HepG2 (cell line): ENCODE measurements around the gene SENP5. TPM values are rescaled to one million over a fixed set of nuclear protein-coding genes. Genes with fewer than 3 reads are reported as not detected.
A peak's percentile ranks its signal among the peaks of the same experiment; 100 is the strongest.

Source experiments
- BCL6 ChIP-seq: IDR thresholded peaks from 2 replicates; pipeline ENCODE4 v1.6.1; 2016; ENCODE audit warnings: missing genetic modification reagents, missing compliant biosample characterization
- CC2D1A ChIP-seq: sonication (generic); formaldehyde crosslinking; IDR thresholded peaks from 2 replicates; pipeline ENCODE4 v1.8.1; 2023; ENCODE audit warnings: mild to moderate bottlenecking, missing genetic modification reagents
- CCAR2 ChIP-seq: fragments of 200-400 bp; formaldehyde crosslinking; optimal IDR thresholded peaks from 2 replicates; pipeline ENCODE3; 2018; ENCODE audit warnings: low read depth, mild to moderate bottlenecking, low read length, moderate library complexity
- FOXK1 ChIP-seq: sonication (generic); formaldehyde crosslinking; IDR thresholded peaks from 2 replicates; pipeline ENCODE4 v1.4.0; 2020; ENCODE audit warnings: low read depth, missing genetic modification reagents, borderline replicate concordance
- HDAC2 ChIP-seq: sonication (generic); formaldehyde crosslinking; IDR thresholded peaks from 2 replicates; pipeline ENCODE4 v1.4.0; 2020; ENCODE audit warnings: missing genetic modification reagents
- NR3C1 ChIP-seq: sonication (generic); formaldehyde crosslinking; IDR thresholded peaks from 2 replicates; pipeline ENCODE4 v1.4.0; 2020; ENCODE audit warnings: missing genetic modification reagents
- PAF1 ChIP-seq: IDR thresholded peaks from 2 replicates; pipeline ENCODE4 v1.6.1; 2016; ENCODE audit warnings: missing genetic modification reagents, missing compliant biosample characterization
- PCBP2 ChIP-seq: fragments of 200-400 bp; formaldehyde crosslinking; optimal IDR thresholded peaks from 2 replicates; pipeline ENCODE3; 2018; ENCODE audit warnings: low read length, low read depth; ENCODE audit not compliant: poor library complexity, severe bottlenecking
- SIN3A ChIP-seq: IDR thresholded peaks from 2 replicates; pipeline ENCODE4 v1.6.1; 2011; ENCODE audit warnings: low read depth, mild to moderate bottlenecking, control low read depth, low read length, borderline replicate concordance
- SRF ChIP-seq: IDR thresholded peaks from 2 replicates; pipeline ENCODE4 v1.6.1; 2011; ENCODE audit warnings: mild to moderate bottlenecking, low read depth, low read length, moderate library complexity
- TBX2 ChIP-seq: sonication (generic); formaldehyde crosslinking; IDR thresholded peaks from 2 replicates; pipeline ENCODE4 v1.5.0; 2020; ENCODE audit warnings: missing genetic modification reagents, mild to moderate bottlenecking, borderline replicate concordance
- TFDP1 ChIP-seq: IDR thresholded peaks from 2 replicates; pipeline ENCODE4 v1.6.1; 2016; ENCODE audit warnings: missing compliant biosample characterization, missing genetic modification reagents, borderline replicate concordance
- ZBTB38 ChIP-seq: sonication (generic); formaldehyde crosslinking; IDR thresholded peaks from 2 replicates; pipeline ENCODE4 v1.5.1; 2020; ENCODE audit warnings: mild to moderate bottlenecking, missing genetic modification reagents
- ZIK1 ChIP-seq: sonication (generic); formaldehyde crosslinking; IDR thresholded peaks from 2 replicates; pipeline ENCODE4 v1.5.0; 2020; ENCODE audit warnings: mild to moderate bottlenecking, low read depth, missing genetic modification reagents, borderline replicate concordance
- ZNF180 ChIP-seq: sonication (generic); formaldehyde crosslinking; IDR thresholded peaks from 2 replicates; pipeline ENCODE4 v1.4.0; 2020; ENCODE audit warnings: low read depth, missing genetic modification reagents, borderline replicate concordance
- ZNF510 ChIP-seq: sonication (generic); formaldehyde crosslinking; IDR thresholded peaks from 2 replicates; pipeline ENCODE4 v1.4.0; 2020; ENCODE audit warnings: low read depth, mild to moderate bottlenecking, missing genetic modification reagents
- ZNF766 ChIP-seq: sonication (generic); formaldehyde crosslinking; IDR thresholded peaks from 2 replicates; pipeline ENCODE4 v1.5.0; 2020; ENCODE audit warnings: missing genetic modification reagents, borderline replicate concordance
- ZNF772 ChIP-seq: sonication (generic); formaldehyde crosslinking; IDR thresholded peaks from 2 replicates; pipeline ENCODE4 v1.5.0; 2020; ENCODE audit warnings: mild to moderate bottlenecking, missing genetic modification reagents
- polyA plus RNA-seq, 8 experiments: library from polyadenylated mRNA; depleted of rRNA in 3 of 8; stranded (reverse) in 7 of 8; unstranded in 1 of 8; fragments of >200 nt; fragmentation: Illumina TruSeq in 4 of 8; extraction: Trizol in 4 of 8; gene quantifications; 2 replicates each; pipeline versions ENCODE4 v1.2.1 to v1.2.3, GENCODE V29; 2011 to 2016; ENCODE audit warnings: low read depth in 4 of 8, missing spikeins in 1 of 8, mixed read lengths in 1 of 8; ENCODE audit not compliant: insufficient read depth in 1 of 8
- total RNA-seq, 5 experiments: library from RNA; depleted of rRNA; stranded (reverse); fragments of >200 nt; fragmentation: Illumina TruSeq; extraction: Trizol; gene quantifications; 2 replicates each; pipeline ENCODE4 v1.2.3, GENCODE V29; 2016; ENCODE audit warnings: low read depth in 1 of 5
- TF ChIP-seq, protein P1 (sequence below): IDR thresholded peaks from 2 replicates; pipeline ENCODE4 v1.6.1; 2016; ENCODE audit warnings: missing compliant biosample characterization, missing genetic modification reagents, borderline replicate concordance
- TF ChIP-seq, protein P2 (sequence below): sonication (generic); formaldehyde crosslinking; IDR thresholded peaks from 2 replicates; pipeline ENCODE4 v1.4.0; 2020; ENCODE audit warnings: missing genetic modification reagents, borderline replicate concordance
- TF ChIP-seq, protein P3 (sequence below): sonication (generic); formaldehyde crosslinking; IDR thresholded peaks from 2 replicates; pipeline ENCODE4 v1.4.0; 2020; ENCODE audit warnings: missing genetic modification reagents, borderline replicate concordance

Gene SENP5
- total and polyA plus RNA-seq, 2 of the 13 experiments (the other 11 are each of a cell fraction or from before 2014, with no cell fraction given), result 17.6 to 30.9 TPM

DNA sequence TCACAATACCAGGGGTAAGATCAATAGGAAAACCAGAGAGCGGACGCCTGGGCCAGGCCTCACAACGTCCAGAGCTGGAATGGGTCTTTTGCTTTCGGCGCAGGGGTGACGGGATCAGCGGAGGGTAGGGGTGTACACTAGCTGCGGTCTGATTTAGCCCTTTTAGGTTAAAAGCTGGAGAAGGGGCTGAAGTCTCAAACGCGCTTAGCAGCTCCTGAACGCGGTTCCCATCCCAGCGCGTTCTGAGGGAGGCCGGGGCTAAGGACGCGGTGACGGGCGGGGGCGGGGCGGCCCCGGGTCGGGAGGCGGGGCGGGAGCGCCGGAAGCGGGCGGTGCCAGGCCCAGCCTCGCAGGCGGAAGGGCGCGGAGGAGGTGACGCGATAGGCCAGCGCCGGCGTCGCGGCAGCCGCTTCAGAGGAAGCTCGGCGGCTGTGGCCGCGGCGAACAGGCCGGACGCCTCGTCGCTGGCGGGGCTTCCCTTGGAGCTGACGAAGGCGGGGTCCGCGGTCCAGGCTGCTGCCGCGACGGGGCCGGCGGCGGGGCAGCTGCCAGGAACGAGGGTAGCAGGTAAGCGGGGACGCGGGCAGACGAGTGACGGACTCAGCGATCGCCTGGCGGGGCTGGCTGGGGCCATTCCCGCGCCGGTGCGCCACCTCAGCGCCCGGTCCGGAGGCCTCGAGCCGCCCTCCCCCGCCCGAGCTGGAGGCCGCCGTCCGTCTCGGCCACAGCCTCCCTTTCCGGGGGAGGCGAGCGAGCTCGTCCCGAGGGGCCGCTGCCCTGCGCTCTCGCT lies at the start of gene SENP5 (continued):
- TF ChIP-seq NR3C1 (CRISPR knock-in tag) (no peak), PCBP2 (no peak), CC2D1A (no peak), ZBTB38 (CRISPR knock-in tag) (peak; percentile 3; the same call in 1 of the 2 replicates), HDAC2 (CRISPR knock-in tag) (no peak), FOXK1 (CRISPR knock-in tag) (no peak; the same call in 1 of the 2 replicates), ZNF772 (no peak), TFDP1 (no peak), TBX2 (CRISPR knock-in tag) (0 out of 2 replicates have a peak, but pooled peaks have one; percentile 45), ZIK1 (CRISPR knock-in tag) (no peak), ZNF510 (CRISPR knock-in tag) (no peak), CCAR2 (no peak), PAF1 (CRISPR knock-in tag) (no peak), ZNF766 (CRISPR knock-in tag) (peak; percentile 53; the same call in 1 of the 2 replicates), BCL6 (CRISPR knock-in tag) (no peak), SRF (peak; percentile 68; the same call in 1 of the 2 replicates), SIN3A (peak; percentile 87; the same call in 1 of the 2 replicates), ZNF180 (CRISPR knock-in tag) (no peak)
- TF ChIP-seq, protein P1, sequence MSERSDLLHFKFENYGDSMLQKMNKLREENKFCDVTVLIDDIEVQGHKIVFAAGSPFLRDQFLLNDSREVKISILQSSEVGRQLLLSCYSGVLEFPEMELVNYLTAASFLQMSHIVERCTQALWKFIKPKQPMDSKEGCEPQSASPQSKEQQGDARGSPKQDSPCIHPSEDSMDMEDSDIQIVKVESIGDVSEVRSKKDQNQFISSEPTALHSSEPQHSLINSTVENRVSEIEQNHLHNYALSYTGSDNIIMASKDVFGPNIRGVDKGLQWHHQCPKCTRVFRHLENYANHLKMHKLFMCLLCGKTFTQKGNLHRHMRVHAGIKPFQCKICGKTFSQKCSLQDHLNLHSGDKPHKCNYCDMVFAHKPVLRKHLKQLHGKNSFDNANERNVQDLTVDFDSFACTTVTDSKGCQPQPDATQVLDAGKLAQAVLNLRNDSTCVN (CRISPR knock-in tag), result peak; percentile 65; the same call in 1 of the 2 replicates
- TF ChIP-seq, protein P2, sequence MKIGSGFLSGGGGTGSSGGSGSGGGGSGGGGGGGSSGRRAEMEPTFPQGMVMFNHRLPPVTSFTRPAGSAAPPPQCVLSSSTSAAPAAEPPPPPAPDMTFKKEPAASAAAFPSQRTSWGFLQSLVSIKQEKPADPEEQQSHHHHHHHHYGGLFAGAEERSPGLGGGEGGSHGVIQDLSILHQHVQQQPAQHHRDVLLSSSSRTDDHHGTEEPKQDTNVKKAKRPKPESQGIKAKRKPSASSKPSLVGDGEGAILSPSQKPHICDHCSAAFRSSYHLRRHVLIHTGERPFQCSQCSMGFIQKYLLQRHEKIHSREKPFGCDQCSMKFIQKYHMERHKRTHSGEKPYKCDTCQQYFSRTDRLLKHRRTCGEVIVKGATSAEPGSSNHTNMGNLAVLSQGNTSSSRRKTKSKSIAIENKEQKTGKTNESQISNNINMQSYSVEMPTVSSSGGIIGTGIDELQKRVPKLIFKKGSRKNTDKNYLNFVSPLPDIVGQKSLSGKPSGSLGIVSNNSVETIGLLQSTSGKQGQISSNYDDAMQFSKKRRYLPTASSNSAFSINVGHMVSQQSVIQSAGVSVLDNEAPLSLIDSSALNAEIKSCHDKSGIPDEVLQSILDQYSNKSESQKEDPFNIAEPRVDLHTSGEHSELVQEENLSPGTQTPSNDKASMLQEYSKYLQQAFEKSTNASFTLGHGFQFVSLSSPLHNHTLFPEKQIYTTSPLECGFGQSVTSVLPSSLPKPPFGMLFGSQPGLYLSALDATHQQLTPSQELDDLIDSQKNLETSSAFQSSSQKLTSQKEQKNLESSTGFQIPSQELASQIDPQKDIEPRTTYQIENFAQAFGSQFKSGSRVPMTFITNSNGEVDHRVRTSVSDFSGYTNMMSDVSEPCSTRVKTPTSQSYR (CRISPR knock-in tag), result 0 out of 2 replicates have a peak, but pooled peaks have one; percentile 19
- TF ChIP-seq, protein P3, sequence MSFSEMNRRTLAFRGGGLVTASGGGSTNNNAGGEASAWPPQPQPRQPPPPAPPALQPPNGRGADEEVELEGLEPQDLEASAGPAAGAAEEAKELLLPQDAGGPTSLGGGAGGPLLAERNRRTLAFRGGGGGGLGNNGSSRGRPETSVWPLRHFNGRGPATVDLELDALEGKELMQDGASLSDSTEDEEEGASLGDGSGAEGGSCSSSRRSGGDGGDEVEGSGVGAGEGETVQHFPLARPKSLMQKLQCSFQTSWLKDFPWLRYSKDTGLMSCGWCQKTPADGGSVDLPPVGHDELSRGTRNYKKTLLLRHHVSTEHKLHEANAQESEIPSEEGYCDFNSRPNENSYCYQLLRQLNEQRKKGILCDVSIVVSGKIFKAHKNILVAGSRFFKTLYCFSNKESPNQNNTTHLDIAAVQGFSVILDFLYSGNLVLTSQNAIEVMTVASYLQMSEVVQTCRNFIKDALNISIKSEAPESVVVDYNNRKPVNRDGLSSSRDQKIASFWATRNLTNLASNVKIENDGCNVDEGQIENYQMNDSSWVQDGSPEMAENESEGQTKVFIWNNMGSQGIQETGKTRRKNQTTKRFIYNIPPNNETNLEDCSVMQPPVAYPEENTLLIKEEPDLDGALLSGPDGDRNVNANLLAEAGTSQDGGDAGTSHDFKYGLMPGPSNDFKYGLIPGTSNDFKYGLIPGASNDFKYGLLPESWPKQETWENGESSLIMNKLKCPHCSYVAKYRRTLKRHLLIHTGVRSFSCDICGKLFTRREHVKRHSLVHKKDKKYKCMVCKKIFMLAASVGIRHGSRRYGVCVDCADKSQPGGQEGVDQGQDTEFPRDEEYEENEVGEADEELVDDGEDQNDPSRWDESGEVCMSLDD, result no peak
